Endodermal cell (in vitro differentiated cells): Measurements from ENCODE around the gene MPZL1. TPM values are rescaled to one million over a fixed set of nuclear protein-coding genes. Genes with fewer than 3 reads are reported as not detected.
"Not testable (repeated sequence)": the region's sequence is repeated elsewhere in the genome, so short reads cannot be mapped to it uniquely, and the experiment has no call there.

Source experiments
- DNase-seq: peaks from one replicate; pipeline ENCODE4 v3.0.0-alpha.2; 2017
- H3K27ac ChIP-seq: 2 replicates; pipeline ENCODE4 v1.5.1; 2013; ENCODE audit warnings: mild to moderate bottlenecking, low read depth, low read length, moderate library complexity
- H3K27me3 ChIP-seq: 2 replicates; pipeline ENCODE4 v1.6.1; 2013; ENCODE audit warnings: mild to moderate bottlenecking, low read length, moderate library complexity; ENCODE audit not compliant: insufficient read depth, control insufficient read depth, poor library complexity, severe bottlenecking
- H3K36me3 ChIP-seq: 2 replicates; pipeline ENCODE4 v1.7.0; 2013; ENCODE audit warnings: mild to moderate bottlenecking, low read length, moderate library complexity; ENCODE audit not compliant: control insufficient read depth, insufficient read depth
- H3K4me1 ChIP-seq: one replicate; pipeline ENCODE4 v1.7.0; 2013; ENCODE audit warnings: low read length; ENCODE audit not compliant: control insufficient read depth, insufficient read depth
- H3K4me3 ChIP-seq: 2 replicates; pipeline ENCODE4 v1.5.1; 2013; ENCODE audit warnings: mild to moderate bottlenecking, low read length, moderate library complexity
- H3K9ac ChIP-seq: 2 replicates; pipeline ENCODE4 v1.6.1; 2013; ENCODE audit warnings: mild to moderate bottlenecking, low read length, moderate library complexity; ENCODE audit not compliant: poor library complexity, severe bottlenecking; ENCODE audit errors: extremely low read depth
- H3K9me3 ChIP-seq: 2 replicates; pipeline ENCODE4 v1.6.1; 2013; ENCODE audit warnings: mild to moderate bottlenecking, low read length, moderate library complexity; ENCODE audit not compliant: control insufficient read depth
- H3K27ac Mint-ChIP-seq: 2 replicates; pipeline ENCODE4 v1.8.0; 2020; ENCODE audit warnings: mixed read lengths
- H3K27me3 Mint-ChIP-seq: 2 replicates; pipeline ENCODE4 v1.8.0; 2021; ENCODE audit warnings: mild to moderate bottlenecking, mixed read lengths; ENCODE audit not compliant: insufficient read depth
- H3K36me3 Mint-ChIP-seq: 2 replicates; pipeline ENCODE4 v1.8.0; 2020; ENCODE audit warnings: low read depth, mixed read lengths
- H3K4me1 Mint-ChIP-seq: 2 replicates; pipeline ENCODE4 v1.8.0; 2020; ENCODE audit warnings: mixed read lengths
- H3K4me3 Mint-ChIP-seq: 2 replicates; pipeline ENCODE4 v1.8.0; 2020; ENCODE audit warnings: mild to moderate bottlenecking, moderate library complexity, mixed read lengths
- H3K9me3 Mint-ChIP-seq: 2 replicates; pipeline ENCODE4 v1.8.0; 2020; ENCODE audit warnings: mild to moderate bottlenecking, mixed read lengths
- CTCF ChIP-seq: fragments of 200-600 bp; sonication (generic); conservative IDR thresholded peaks from 2 replicates; pipeline ENCODE4 v1.5.0; 2021; ENCODE audit warnings: antibody characterized with exemption, mild to moderate bottlenecking
- WGBS, 2 experiments: methylation state at CpG; one replicate each; pipeline versions ENCODE4 v1.1.5 to v1.1.7; 2013; ENCODE audit warnings: missing lambda C conversion rate in 2 of 2, mixed read lengths in 1 of 2; ENCODE audit not compliant: insufficient coverage in 1 of 2, insufficient read length in 1 of 2; 5-methylcytosine and 5-hydroxymethylcytosine counted together
- total RNA-seq, 2 donors: library from RNA; stranded (reverse); fragmentation: NEBNext Ultra II Directional in 1 of 2; extraction: Animal tissue kit (Norgen Biotek cat#: 25700) in 1 of 2; gene quantifications; 2 replicates in 1 of 2; 3 replicates in 1 of 2; pipeline ENCODE4 v1.2.1, GENCODE V29; 2021

The MPZL1 gene
- total RNA-seq, 2 donors from 2014 or later, result 111 to 114 TPM

- Histone ChIP-seq H3K4me3 (no peak overlapping the region), H3K4me1 (no peaks in the 10 kb centered on the region), H3K9ac (no peak overlapping the region), H3K27ac (no peak overlapping the region), H3K9me3 (no peaks in the 10 kb centered on the region), H3K36me3 (no peaks in the 10 kb centered on the region), H3K27me3 (peaks cover 17% of the 10 kb centered on the region)
- no peaks in the 10 kb centered on the region for H3K9me3 Mint-ChIP-seq
- TF ChIP-seq CTCF, result no peak
- H3K27me3 Mint-ChIP-seq, result peaks cover 16% of the 10 kb centered on the region
- H3K27ac Mint-ChIP-seq, result no peak overlapping the region
- peaks cover 28% of the 10 kb centered on the region for H3K4me1 Mint-ChIP-seq
- no peak for DNase-seq
- H3K4me3 Mint-ChIP-seq, result peak overlapping the region; percentile 72
- WGBS, 2 experiments, result 88 to 100% methylated on average over 3 of the region's 3 CpGs
- no peaks in the 10 kb centered on the region for H3K36me3 Mint-ChIP-seq
Observed at GRCh38 chr1:167717351-167717750, 4.4 kb upstream of the MPZL1 start.

GRCh38 chr1:167718914-167719691, 2.7 kb upstream of the MPZL1 start:
- Mint-ChIP-seq H3K4me3 (no peak overlapping the region), H3K27ac (peak overlapping the region; percentile 46), H3K4me1 (peaks cover 40% of the 10 kb centered on the region), H3K27me3 (no peaks in the 10 kb centered on the region), H3K9me3 (no peaks in the 10 kb centered on the region), H3K36me3 (no peaks in the 10 kb centered on the region)
- Histone ChIP-seq H3K4me3 (peak overlapping the region; percentile 31), H3K27ac (no peak overlapping the region), H3K36me3 (no peaks in the 10 kb centered on the region), H3K9ac (peak overlapping the region; percentile 42), H3K27me3 (no peaks in the 10 kb centered on the region), H3K9me3 (no peaks in the 10 kb centered on the region), H3K4me1 (no peaks in the 10 kb centered on the region)
- no peak for TF ChIP-seq CTCF
- DNase-seq, result peak; percentile 53
- 63 to 85% methylated on average over 4 to 7 of the region's 7 CpGs for WGBS, 2 experiments

DNA sequence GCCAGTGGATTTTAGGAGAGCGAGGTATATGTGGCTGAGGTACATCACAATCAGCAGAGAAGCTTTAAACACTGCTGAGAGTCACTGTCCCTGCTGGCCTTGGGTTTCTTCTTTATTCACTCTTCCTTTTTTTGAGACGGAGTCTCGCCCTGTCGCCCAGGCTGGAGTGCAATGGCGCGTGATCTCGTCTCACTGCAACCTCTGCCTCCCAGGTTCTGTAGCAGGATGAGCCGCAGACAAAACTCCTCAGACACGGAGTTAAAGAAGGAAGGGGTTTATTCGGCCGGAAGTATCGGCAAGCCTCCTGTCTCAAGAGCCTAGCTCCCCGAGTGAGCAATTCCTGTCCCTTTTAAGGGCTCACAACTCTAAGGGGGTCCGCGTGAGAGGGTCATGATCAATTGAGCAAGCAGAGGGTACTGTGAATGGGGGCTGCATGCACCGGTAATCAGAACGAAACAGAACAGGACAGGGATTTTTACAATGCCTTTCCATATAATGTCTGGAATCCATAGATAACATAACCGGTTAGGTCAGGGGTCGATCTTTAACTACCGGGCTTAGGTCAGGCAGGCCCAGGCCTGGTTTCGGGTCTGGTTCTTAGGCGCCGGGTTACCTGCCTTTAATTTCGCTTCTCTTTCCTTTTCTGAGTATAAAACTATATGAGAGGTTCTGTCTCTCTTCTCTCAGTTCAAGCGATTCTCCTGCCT, 1.9 kb upstream of the MPZL1 start:
- not testable (repeated sequence) for H3K27me3 ChIP-seq, H3K4me3 ChIP-seq, H3K27ac ChIP-seq, H3K36me3 Mint-ChIP-seq, H3K9me3 Mint-ChIP-seq, H3K27me3 Mint-ChIP-seq, H3K4me1 ChIP-seq, H3K4me3 Mint-ChIP-seq, H3K9me3 ChIP-seq, H3K36me3 ChIP-seq
- H3K9ac ChIP-seq, result peak overlapping the region; percentile 42
- peaks cover 46% of the 10 kb centered on the region for H3K4me1 Mint-ChIP-seq
- 88 to 89% methylated on average over 18 to 25 of the region's 25 CpGs for WGBS, 2 experiments
- peak overlapping the region; percentile 46 for H3K27ac Mint-ChIP-seq
- DNase-seq, result peak; percentile 60
